Mesendoderm (in vitro differentiated cells): ENCODE measurements around the gene CD99. TPM values are rescaled to one million over a fixed set of nuclear protein-coding genes. Genes with fewer than 3 reads are reported as not detected.

Source experiments
- DNase-seq: peaks from one replicate; pipeline ENCODE4 v3.0.0; 2013
- H2AK5ac ChIP-seq: 2 replicates; pipeline ENCODE4 v1.6.1; 2013; ENCODE audit warnings: low read length, inconsistent platforms
- H2BK120ac ChIP-seq: 2 replicates; pipeline ENCODE4 v1.6.1; 2013; ENCODE audit warnings: low read depth, mild to moderate bottlenecking, low read length, moderate library complexity, mixed read lengths
- H2BK15ac ChIP-seq: replicated peaks from 2 replicates; pipeline ENCODE4 v1.6.1; 2013; ENCODE audit warnings: low read depth, mild to moderate bottlenecking, moderate library complexity
- H2BK5ac ChIP-seq: 2 replicates; pipeline ENCODE4 v1.6.1; 2013; ENCODE audit warnings: low read length, inconsistent platforms
- H3K18ac ChIP-seq: 2 replicates; pipeline ENCODE4 v1.6.1; 2013; ENCODE audit warnings: mild to moderate bottlenecking, low read length, mixed read lengths
- H3K23ac ChIP-seq: one replicate; pipeline ENCODE4 v1.6.1; 2013; ENCODE audit warnings: low read length
- H3K27ac ChIP-seq: 2 replicates; pipeline ENCODE4 v1.5.1; 2013; ENCODE audit warnings: low read depth, mild to moderate bottlenecking, inconsistent platforms, low read length, moderate library complexity
- H3K27me3 ChIP-seq: 2 replicates; pipeline ENCODE4 v1.6.1; 2013; ENCODE audit warnings: low read length, control low read depth, mild to moderate bottlenecking, inconsistent platforms; ENCODE audit not compliant: insufficient read depth, poor library complexity
- H3K36me3 ChIP-seq: 2 replicates; pipeline ENCODE4 v1.6.1; 2013; ENCODE audit warnings: low read length, inconsistent platforms; ENCODE audit not compliant: control insufficient read depth, insufficient read depth
- H3K4ac ChIP-seq: one replicate; pipeline ENCODE4 v1.6.1; 2013; ENCODE audit warnings: low read depth, mild to moderate bottlenecking, low read length, moderate library complexity
- H3K4me1 ChIP-seq: 2 replicates; pipeline ENCODE4 v1.6.1; 2013; ENCODE audit warnings: low read depth, low read length, inconsistent platforms; ENCODE audit not compliant: control insufficient read depth
- H3K4me2 ChIP-seq: 2 replicates; pipeline ENCODE4 v1.6.1; 2013; ENCODE audit warnings: low read length
- H3K4me3 ChIP-seq: 2 replicates; pipeline ENCODE4 v1.5.1; 2013; ENCODE audit warnings: mild to moderate bottlenecking, low read length
- H3K56ac ChIP-seq: one replicate; pipeline ENCODE4 v1.6.1; 2013; ENCODE audit warnings: low read length
- H3K79me1 ChIP-seq: 2 replicates; pipeline ENCODE4 v1.6.1; 2013; ENCODE audit warnings: low read length, inconsistent platforms
- H3K79me2 ChIP-seq: 2 replicates; pipeline ENCODE4 v1.6.1; 2013; ENCODE audit warnings: mild to moderate bottlenecking, low read length; ENCODE audit not compliant: control insufficient read depth, insufficient read depth
- H3K9ac ChIP-seq: 2 replicates; pipeline ENCODE4 v1.6.1; 2013; ENCODE audit warnings: low read length, inconsistent platforms
- H4K5ac ChIP-seq: one replicate; pipeline ENCODE4 v1.6.1; 2013; ENCODE audit warnings: low read length
- H4K8ac ChIP-seq: one replicate; pipeline ENCODE4 v1.6.1; 2013; ENCODE audit warnings: low read depth, mild to moderate bottlenecking, control low read depth, low read length, moderate library complexity
- WGBS: extraction: QIAGEN DNeasy Blood & Tissue Kit; methylation state at CpG from one replicate; pipeline ENCODE4 v1.1.7; 2013; ENCODE audit warnings: low lambda C conversion rate, missing lambda C conversion rate; ENCODE audit not compliant: insufficient coverage; ENCODE audit errors: extremely low coverage; 5-methylcytosine and 5-hydroxymethylcytosine counted together
- polyA plus RNA-seq, 2 experiments: library from polyadenylated mRNA; stranded (reverse); fragments of 200-250 nt; gene quantifications; one replicate each; pipeline ENCODE4 v1.2.3, GENCODE V29; 2013

Gene CD99
- polyA plus RNA-seq (2013, experiment 1 of 2): 40.9 TPM
- 40.4 TPM for polyA plus RNA-seq (2013, experiment 2 of 2)

DNA sequence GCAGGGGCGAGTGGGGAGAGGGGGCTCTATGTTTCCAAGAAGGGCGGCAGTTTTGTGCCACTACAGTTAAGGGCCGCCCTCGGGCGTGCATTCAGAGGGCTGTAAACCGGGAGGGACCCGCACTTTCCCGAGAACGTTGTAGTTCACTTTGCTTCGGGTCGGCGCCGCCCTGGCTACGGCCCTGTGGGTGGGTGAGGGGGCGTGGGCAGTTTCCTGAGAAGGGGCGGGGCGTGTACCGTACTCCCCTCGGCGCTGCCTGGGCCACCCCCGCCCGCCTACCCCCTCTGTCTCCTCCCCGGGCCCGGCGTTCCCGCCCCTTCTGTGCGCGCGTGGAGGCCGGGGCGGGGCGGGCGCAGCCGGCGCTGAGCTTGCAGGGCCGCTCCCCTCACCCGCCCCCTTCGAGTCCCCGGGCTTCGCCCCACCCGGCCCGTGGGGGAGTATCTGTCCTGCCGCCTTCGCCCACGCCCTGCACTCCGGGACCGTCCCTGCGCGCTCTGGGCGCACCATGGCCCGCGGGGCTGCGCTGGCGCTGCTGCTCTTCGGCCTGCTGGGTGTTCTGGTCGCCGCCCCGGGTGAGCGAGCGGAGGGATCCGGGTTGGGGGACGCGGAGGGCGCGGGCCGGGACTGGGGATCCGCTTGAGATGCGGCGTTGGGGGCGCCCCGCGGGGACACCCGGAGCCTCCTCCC, at the start of gene CD99:
Gene CD99 (plus strand): TSS at position 440 of the 687 bp plus-strand sequence. CDS start 66 bp downstream, at position 506.
- H3K23ac ChIP-seq: no peak within 1 kb of the TSS
- no peaks in the 10 kb centered on the region for H3K27me3 ChIP-seq
- H3K56ac ChIP-seq: peak within 1 kb of the TSS; percentile 94
- H3K18ac ChIP-seq: peak within 1 kb of the TSS; percentile 86
- peak within 1 kb of the TSS; percentile 85 for H3K9ac ChIP-seq
- H2BK5ac ChIP-seq: no peak within 1 kb of the TSS
- H3K4ac ChIP-seq: peak within 1 kb of the TSS; percentile 39
- peak within 1 kb of the TSS; percentile 73 for H3K4me3 ChIP-seq
- WGBS: no CpG with 5 or more reads among the region's 73 CpGs
- peaks cover 9% of the 10 kb centered on the region for H3K79me1 ChIP-seq
- peak within 1 kb of the TSS; percentile 79 for H3K4me2 ChIP-seq
- H4K5ac ChIP-seq: no peak within 1 kb of the TSS
- peak; percentile 90 for DNase-seq
- H4K8ac ChIP-seq: no peak within 1 kb of the TSS
- H3K4me1 ChIP-seq: peaks cover 8% of the 10 kb centered on the region
- H2AK5ac ChIP-seq: no peak within 1 kb of the TSS
- H3K79me2 ChIP-seq: peaks cover 1% of the 10 kb centered on the region
- peak within 1 kb of the TSS; percentile 52 for H2BK120ac ChIP-seq
- H3K27ac ChIP-seq: no peak within 1 kb of the TSS
- no peak within 1 kb of the TSS for H2BK15ac ChIP-seq
- no peaks in the 10 kb centered on the region for H3K36me3 ChIP-seq

DNA sequence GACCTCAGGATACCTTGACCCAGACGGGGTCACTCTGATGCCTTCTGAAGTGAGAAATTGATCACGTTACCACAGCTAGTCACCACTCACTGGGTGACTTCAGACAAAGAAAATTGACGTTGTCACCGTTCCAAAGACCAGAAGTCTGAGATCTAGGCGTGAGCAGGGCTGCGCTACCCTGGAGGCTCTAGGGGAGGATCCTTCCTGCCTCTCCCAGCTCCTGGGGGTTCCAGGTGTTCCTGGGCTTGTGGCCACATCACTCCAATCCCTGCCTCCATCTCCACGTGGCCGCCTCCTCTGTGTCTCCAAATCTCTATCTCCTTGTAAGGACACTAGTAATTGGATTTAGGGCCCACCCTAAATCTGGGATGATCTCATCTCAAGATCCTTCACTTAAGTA, 48.9 kb upstream of the CD99 start:
- Histone ChIP-seq H3K79me2 (no peaks in the 10 kb centered on the region), H3K18ac (no peak overlapping the region), H3K4me3 (no peak overlapping the region), H2BK15ac (no peak overlapping the region), H3K56ac (no peak overlapping the region), H4K8ac (no peak overlapping the region), H3K36me3 (no peaks in the 10 kb centered on the region), H2BK5ac (no peak overlapping the region), H3K4ac (no peak overlapping the region), H3K27me3 (no peaks in the 10 kb centered on the region), H3K4me1 (no peaks in the 10 kb centered on the region), H3K79me1 (no peaks in the 10 kb centered on the region), H3K4me2 (no peak overlapping the region), H3K9ac (no peak overlapping the region), H3K27ac (no peak overlapping the region), H3K23ac (no peak overlapping the region), H4K5ac (no peak overlapping the region), H2BK120ac (no peak overlapping the region), H2AK5ac (no peak overlapping the region)
- DNase-seq: no peak
- no CpG with 5 or more reads among the region's 8 CpGs for WGBS

DNA sequence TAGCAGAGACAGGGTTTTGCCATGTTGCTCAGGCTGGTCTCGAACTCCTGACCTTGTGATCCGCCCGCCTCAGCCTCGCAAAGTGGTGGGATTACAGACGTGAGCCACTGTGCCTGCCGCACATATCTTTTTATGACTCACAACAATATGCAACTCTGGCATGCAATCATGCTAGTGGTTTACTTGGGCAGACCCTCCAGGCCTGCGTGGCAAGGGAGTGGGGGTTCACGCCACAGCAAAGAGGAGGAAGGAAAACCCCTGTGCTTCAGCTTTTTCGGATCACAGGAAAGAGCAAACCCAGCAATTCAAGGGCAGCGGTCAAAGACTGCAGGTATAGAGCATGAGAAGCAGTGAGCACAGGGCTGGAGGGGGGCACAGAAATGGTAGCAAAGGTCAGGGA, 48.3 kb upstream of the CD99 start:
- WGBS: no CpG with 5 or more reads among the region's 10 CpGs
- Histone ChIP-seq H3K27me3 (no peaks in the 10 kb centered on the region), H3K4me3 (no peak overlapping the region)

GRCh38 chrX:2643880-2644279, 47.2 kb upstream of the CD99 start:
- H3K36me3 ChIP-seq: no peaks in the 10 kb centered on the region
- WGBS: no CpG with 5 or more reads among the region's 1 CpG
- no peak overlapping the region for H3K4me2 ChIP-seq
- no peak overlapping the region for H3K4ac ChIP-seq
- H3K79me1 ChIP-seq: no peaks in the 10 kb centered on the region
- no peak overlapping the region for H3K27ac ChIP-seq
- no peak overlapping the region for H3K23ac ChIP-seq
- no peaks in the 10 kb centered on the region for H3K27me3 ChIP-seq
- no peak overlapping the region for H3K4me3 ChIP-seq
- DNase-seq: no peak
- no peak overlapping the region for H2BK15ac ChIP-seq
- no peak overlapping the region for H4K8ac ChIP-seq
- no peak overlapping the region for H2BK120ac ChIP-seq
- H3K18ac ChIP-seq: no peak overlapping the region
- H3K9ac ChIP-seq: no peak overlapping the region
- H4K5ac ChIP-seq: no peak overlapping the region
- no peak overlapping the region for H2BK5ac ChIP-seq
- H3K4me1 ChIP-seq: no peaks in the 10 kb centered on the region
- H3K79me2 ChIP-seq: no peaks in the 10 kb centered on the region
- H2AK5ac ChIP-seq: no peak overlapping the region
- no peak overlapping the region for H3K56ac ChIP-seq

More for the DNA sequence above, 48.3 kb upstream of the CD99 start:
- H3K4ac ChIP-seq: no peak overlapping the region
- H4K8ac ChIP-seq: no peak overlapping the region
- H2AK5ac ChIP-seq: no peak overlapping the region
- no peak overlapping the region for H3K4me2 ChIP-seq
- no peaks in the 10 kb centered on the region for H3K79me2 ChIP-seq
- no peak overlapping the region for H3K9ac ChIP-seq
- no peak overlapping the region for H2BK120ac ChIP-seq
- H2BK15ac ChIP-seq: no peak overlapping the region
- no peaks in the 10 kb centered on the region for H3K4me1 ChIP-seq
- DNase-seq: no peak
- H3K23ac ChIP-seq: no peak overlapping the region
- no peaks in the 10 kb centered on the region for H3K79me1 ChIP-seq
- H4K5ac ChIP-seq: no peak overlapping the region
- no peaks in the 10 kb centered on the region for H3K36me3 ChIP-seq
- H3K56ac ChIP-seq: no peak overlapping the region
- no peak overlapping the region for H3K18ac ChIP-seq
- no peak overlapping the region for H2BK5ac ChIP-seq
- H3K27ac ChIP-seq: no peak overlapping the region

DNA sequence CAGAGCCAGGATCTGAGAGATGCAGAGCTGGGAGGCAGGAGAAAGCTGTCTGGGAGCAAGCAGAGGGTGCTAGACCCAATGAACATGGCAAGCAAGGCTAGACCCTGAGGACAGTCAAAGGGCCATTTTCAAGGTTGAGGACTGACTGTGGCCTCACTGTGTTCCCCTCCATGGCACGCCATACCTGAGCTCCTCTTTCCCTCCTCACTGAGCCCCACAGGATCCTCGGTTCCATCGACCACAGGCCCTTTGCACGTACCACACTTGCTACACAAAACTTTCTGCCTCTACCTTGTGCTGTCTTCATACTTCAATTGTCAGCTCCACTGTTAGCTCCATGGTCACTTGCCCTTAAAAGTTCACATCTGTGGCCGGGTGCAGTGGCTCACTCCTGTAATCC, 45.5 kb upstream of the CD99 start:
- Histone ChIP-seq H3K4me1 (no peaks in the 10 kb centered on the region), H3K36me3 (no peaks in the 10 kb centered on the region), H2AK5ac (no peak overlapping the region), H2BK5ac (no peak overlapping the region), H4K5ac (no peak overlapping the region), H3K79me1 (no peaks in the 10 kb centered on the region), H2BK15ac (no peak overlapping the region), H3K27ac (no peak overlapping the region), H3K4me3 (no peak overlapping the region), H3K56ac (no peak overlapping the region), H3K4ac (no peak overlapping the region), H4K8ac (no peak overlapping the region), H3K18ac (no peak overlapping the region), H3K27me3 (no peaks in the 10 kb centered on the region), H2BK120ac (no peak overlapping the region), H3K4me2 (no peak overlapping the region), H3K23ac (no peak overlapping the region), H3K9ac (no peak overlapping the region), H3K79me2 (no peaks in the 10 kb centered on the region)
- WGBS: no CpG with 5 or more reads among the region's 5 CpGs
- no peak for DNase-seq

- Histone ChIP-seq H4K5ac (no peak overlapping the region), H3K4me3 (no peak overlapping the region), H2AK5ac (no peak overlapping the region), H3K79me1 (no peaks in the 10 kb centered on the region), H2BK15ac (no peak overlapping the region), H4K8ac (no peak overlapping the region), H3K4ac (no peak overlapping the region), H3K9ac (no peak overlapping the region), H3K4me2 (no peak overlapping the region), H3K36me3 (no peaks in the 10 kb centered on the region), H3K79me2 (no peaks in the 10 kb centered on the region), H3K23ac (no peak overlapping the region), H2BK120ac (no peak overlapping the region), H3K56ac (no peak overlapping the region), H2BK5ac (no peak overlapping the region), H3K27me3 (no peaks in the 10 kb centered on the region), H3K18ac (no peak overlapping the region), H3K27ac (no peak overlapping the region), H3K4me1 (no peaks in the 10 kb centered on the region)
- no CpG with 5 or more reads among the region's 3 CpGs for WGBS
- DNase-seq: no peak
Observed at GRCh38 chrX:2647627-2648026, 43.5 kb upstream of the CD99 start.
